GM21528 (cell line): ENCODE data around the gene CALN1.

Experiments
- ATAC-seq: cut with Tn5 transposase; IDR thresholded peaks from one replicate; pipeline ENCODE4 v1.9.1; 2021; ENCODE audit warnings: mild to moderate bottlenecking, moderate library complexity; ENCODE audit not compliant: unreplicated experiment, low FRiP score

Gene CALN1

GRCh38 chr7:72278550-72278949, 133.6 kb downstream of the CALN1 start:
- ATAC-seq: no peak

DNA sequence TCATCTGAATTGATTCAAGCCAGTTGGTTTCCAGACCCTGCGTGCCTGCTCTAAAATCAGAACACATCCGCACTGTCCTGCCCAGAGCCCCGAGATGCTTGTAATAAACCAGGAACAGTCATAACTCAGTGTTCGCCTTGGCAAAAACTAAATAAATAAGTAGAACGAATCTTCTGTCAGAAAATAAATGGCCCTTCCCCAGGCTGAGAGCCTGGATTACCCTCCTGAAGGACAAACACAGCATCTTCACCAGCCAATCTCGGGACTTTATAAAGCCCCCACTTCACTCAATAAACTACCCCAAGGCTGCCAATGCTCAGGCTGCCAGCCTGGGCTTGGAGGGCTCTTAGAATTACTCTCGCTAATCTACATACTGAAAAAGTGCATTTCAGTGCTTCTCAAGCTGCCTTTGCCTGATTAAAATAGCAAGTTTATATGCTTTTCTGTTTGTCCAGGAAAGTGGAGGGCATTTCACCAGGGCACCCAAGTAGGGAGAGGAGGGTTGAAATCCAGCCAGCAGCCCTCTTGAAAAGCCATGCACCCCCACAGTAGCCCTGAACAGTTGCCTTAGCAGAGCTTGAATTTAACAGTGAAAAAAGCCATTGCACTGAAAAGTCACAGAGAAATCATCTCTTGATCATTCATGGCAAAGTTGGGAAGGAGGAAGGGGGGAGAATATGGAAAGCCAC, 136.6 kb downstream of the CALN1 start:
- ATAC-seq: no peak

DNA sequence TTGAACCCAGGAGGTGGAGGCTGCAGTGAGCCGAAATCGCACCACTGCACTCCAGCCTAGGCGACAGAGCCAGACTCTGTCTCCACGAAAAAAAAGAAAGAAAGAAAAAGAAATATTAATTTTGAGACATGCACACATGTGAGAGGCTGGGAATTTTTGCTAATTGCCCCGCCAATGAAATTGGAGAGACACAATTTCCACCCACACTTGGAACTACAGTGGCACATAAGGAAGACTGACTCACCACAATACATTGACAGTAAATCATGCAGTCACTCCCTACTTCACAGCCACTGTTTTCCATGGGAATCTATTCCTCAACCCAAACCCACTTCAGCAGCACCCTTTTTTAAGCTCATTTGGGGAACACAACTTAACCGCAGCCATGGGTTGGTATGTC, 139.7 kb downstream of the CALN1 start:
- ATAC-seq: no peak

DNA sequence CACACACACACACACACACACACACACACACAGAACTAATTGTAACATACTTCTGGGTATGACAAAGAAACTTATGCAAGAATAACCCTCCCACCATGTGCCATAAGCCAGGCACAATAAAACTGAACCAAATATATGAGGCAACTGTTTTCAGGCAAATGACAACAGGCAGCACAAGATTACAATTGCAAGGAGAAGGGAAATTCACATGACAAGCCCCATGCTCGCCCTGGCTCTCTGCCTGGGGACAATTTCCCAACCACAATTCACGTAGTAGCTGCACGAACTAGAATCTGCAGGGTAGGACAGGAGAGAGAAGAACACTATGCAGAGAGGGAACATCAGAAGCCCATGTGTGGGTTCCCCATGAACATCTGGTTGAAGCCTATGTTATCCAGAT, 143.3 kb downstream of the CALN1 start:
- no peak for ATAC-seq

- ATAC-seq: no peak
These were observed 144.0 kb downstream of the CALN1 start for GRCh38 chr7:72268090-72268489.

GRCh38 chr7:72267291-72267800, 144.8 kb downstream of the CALN1 start:
- ATAC-seq: no peak

- no peak for ATAC-seq
These were observed 145.4 kb downstream of the CALN1 start for GRCh38 chr7:72266771-72267170.

DNA sequence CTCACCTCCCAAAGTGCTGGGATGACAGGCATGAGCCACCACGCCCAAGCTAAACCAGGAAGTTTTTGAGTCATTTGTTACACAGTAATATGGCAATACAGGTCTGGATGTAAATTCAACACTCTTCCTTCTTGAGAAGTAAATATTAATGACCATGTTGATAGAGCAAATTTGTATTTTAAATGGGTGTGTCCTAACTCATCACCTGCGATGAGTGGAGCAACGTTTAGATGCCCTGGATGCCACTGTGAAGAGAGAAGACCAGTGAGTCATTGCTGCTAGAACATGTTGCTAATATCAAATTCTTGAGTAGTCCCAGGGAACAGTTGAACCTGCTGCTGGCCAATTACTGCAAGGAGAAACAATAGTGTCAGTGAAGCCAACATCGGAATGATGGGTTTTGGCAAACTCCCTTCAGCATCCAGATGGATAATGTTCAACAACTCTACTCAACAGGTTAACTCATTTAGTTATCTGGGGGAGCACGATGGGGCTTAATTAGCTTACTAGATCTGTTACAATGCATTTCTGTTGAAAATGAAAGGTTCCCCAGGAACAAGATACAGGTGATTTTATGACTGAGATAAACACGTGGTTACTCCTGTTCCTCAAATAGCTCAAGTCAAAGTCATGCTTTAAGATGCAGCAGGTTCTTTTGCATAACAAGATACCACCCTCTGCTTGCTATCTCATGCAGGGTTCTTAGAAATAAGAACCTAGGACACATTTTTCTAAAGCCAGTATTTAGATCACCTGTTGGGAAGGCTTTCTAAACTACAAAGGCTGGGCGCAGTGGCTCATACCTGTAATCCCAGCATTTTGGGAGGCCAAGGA, 146.8 kb downstream of the CALN1 start:
- no peak for ATAC-seq

DNA sequence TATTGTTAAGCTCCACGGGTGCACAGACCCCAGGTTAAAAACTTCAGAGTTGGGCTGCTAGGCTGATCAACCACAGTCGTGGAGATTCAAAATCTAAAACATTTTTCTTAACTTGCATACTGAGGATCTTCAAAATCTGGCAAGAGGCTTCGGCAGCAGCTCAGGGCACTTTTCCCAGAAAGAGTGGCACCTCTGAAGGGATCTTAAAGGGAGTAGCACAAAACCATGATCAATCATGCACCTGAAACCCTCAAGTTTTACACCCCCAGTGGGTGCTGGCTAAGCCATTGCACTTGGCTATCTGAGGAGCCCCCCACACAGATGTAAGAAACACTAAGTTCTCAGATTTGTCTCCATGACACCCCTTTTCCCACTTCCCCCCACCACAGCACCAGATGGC, 151.7 kb downstream of the CALN1 start:
- ATAC-seq: no peak

GRCh38 chr7:72258074-72258473, 154.1 kb downstream of the CALN1 start:
- ATAC-seq: no peak

GRCh38 chr7:72254455-72254854, 157.7 kb downstream of the CALN1 start:
- no peak for ATAC-seq

DNA sequence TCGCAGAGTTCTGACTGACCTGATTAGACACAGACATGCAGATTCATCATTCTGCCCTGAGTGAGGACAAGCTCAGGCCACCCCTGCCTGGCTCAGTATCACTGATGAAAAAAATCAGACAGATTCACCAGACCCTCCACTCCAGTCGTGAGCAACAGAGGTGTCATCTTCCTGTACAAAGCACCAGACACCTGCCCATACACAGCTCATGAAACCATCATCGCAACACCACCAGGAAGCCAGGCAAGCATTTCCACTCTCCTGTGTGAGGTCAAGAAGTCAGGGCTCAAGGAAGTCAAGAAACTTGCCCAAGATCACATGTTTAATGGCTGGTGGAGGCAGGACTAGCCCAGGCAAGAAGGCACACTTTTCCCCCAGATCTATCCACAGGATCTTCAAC, 163.0 kb downstream of the CALN1 start:
- ATAC-seq: no peak

- no peak for ATAC-seq
These were observed 167.2 kb downstream of the CALN1 start for GRCh38 chr7:72244826-72245398.

DNA sequence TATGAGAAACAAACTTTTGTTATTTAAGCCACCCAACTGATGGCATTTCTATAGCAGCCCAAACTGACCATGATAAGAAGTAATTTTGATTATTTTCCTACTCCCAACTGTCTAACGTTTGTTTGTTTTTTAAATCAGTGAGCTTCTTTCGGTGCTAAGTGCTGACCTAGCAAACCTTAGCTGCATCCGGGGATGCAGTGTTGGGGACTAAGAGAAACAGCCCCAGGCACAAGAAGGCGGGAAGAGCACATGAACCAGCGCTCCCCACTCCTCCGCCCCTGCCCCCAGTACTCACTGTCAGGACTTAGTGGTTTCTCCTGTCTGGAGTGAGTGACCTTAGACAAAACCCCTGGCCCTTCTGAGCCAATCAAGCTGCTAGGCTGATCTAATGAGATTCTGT, 168.8 kb downstream of the CALN1 start:
- ATAC-seq: no peak

DNA sequence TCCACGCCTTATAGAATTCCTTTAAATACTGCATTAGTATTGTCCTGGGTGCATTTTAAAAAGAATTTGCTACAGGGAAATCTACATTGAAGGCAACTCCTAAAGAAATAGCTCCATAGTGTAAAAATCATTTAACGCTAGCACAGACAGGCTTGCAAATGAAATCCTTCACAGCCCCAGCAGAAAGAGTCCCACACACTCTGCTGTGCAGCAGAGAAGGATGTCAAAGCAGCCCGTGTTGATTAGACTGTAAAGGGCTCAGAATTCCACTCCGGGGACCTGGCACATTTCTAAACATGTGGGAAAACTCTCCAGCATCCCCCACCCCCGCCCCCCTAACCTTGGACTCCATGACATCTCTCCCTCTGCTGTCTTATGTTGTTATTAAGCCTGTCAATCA, 176.8 kb downstream of the CALN1 start:
- no peak for ATAC-seq

- ATAC-seq: no peak
These were observed 178.1 kb downstream of the CALN1 start for GRCh38 chr7:72234086-72234485.

DNA sequence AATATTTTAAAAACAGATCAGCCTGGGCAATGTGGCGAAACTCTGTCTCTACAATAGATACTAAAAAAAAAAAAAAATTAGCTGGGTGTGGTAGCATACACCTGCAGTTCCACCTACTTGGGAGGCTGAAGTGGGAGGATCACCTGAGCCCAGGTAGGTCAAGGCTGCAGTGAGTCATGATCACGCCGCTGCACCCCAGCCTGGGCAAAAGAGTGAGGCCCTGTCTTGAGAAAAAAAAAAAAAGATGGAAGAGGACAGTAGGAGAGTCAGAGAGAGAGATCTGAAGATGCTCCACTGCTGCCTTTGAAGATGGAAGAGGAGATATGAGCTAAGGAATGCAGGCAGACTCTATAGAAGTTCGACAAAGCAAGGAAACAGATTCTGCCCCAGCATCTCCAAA, 181.9 kb downstream of the CALN1 start:
- ATAC-seq: no peak

GRCh38 chr7:72223351-72223750, 188.8 kb downstream of the CALN1 start:
- no peak for ATAC-seq

DNA sequence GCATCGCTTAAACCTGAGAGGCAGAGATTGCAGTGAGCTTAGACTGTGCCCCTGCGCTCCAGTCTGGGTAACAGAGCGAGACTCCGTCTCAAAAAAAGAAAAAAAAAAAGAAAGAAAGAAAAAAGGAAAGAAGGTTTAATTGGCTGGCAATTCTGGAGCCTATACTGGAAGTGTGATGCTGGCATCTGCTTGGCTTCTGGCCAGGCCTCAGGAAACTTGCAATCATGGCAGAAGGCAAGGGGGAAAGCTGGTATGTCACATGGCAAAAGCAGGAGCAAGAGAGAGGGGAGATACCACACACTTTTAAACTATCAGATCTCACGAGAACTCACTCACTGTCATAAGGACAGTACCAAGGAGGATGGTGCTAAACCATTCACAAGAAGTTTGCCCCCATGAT, 190.0 kb downstream of the CALN1 start:
- no peak for ATAC-seq

GRCh38 chr7:72219500-72219899, 192.6 kb downstream of the CALN1 start:
- no peak for ATAC-seq

GRCh38 chr7:72217151-72217550, 195.0 kb downstream of the CALN1 start:
- no peak for ATAC-seq

GRCh38 chr7:72213769-72214168, 198.4 kb downstream of the CALN1 start:
- ATAC-seq: no peak
